Measurements from ENCODE around the gene ZNF654. TPM values are rescaled to one million over a fixed set of nuclear protein-coding genes. Genes with fewer than 3 reads are reported as not detected.
A peak's percentile ranks its signal among the peaks of the same experiment; 100 is the strongest.

Gene ZNF654
- total and polyA plus RNA-seq, 2 experiments from 2014 or later, result 6.2 to 7.5 TPM

DNA sequence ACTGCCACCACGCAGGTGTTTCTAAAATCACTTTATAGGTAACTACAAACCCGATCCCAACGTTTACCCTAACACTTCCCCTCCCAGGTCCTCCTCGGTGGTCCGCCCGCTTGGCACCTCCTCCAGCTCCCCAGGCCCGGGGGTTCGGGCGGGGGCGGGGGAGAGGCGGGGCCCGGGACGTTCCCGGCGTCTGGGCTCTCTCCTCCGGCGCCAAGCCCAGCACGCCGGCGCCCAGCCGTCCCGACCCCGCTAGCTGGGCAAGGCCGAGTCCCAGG is 812 bp upstream of the ZNF654 start:
- no peaks in the 10 kb centered on the region for H3K27me3 ChIP-seq (ENCODE audit: insufficient read depth)
- H3K9me2 ChIP-seq (ENCODE audit: insufficient read depth), result no peaks in the 10 kb centered on the region
- H3K79me2 ChIP-seq (replicated peaks; ENCODE audit: insufficient read depth), result peaks cover 55% of the 10 kb centered on the region
- H3K4me2 ChIP-seq, result peak overlapping the region; percentile 94
- TF ChIP-seq, protein P1, sequence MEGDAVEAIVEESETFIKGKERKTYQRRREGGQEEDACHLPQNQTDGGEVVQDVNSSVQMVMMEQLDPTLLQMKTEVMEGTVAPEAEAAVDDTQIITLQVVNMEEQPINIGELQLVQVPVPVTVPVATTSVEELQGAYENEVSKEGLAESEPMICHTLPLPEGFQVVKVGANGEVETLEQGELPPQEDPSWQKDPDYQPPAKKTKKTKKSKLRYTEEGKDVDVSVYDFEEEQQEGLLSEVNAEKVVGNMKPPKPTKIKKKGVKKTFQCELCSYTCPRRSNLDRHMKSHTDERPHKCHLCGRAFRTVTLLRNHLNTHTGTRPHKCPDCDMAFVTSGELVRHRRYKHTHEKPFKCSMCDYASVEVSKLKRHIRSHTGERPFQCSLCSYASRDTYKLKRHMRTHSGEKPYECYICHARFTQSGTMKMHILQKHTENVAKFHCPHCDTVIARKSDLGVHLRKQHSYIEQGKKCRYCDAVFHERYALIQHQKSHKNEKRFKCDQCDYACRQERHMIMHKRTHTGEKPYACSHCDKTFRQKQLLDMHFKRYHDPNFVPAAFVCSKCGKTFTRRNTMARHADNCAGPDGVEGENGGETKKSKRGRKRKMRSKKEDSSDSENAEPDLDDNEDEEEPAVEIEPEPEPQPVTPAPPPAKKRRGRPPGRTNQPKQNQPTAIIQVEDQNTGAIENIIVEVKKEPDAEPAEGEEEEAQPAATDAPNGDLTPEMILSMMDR (conservative IDR thresholded peaks at IDR 0.05; ENCODE audit: low read depth in 2 of 2), result no peak
- TF ChIP-seq ZNF462 (CRISPR knock-in tag; IDR thresholded peaks at IDR 0.05) (no peak), EZH2 (IDR thresholded peaks at IDR 0.05; ENCODE audit: low read depth, unreplicated experiment) (no peak), JUNB (IDR thresholded peaks at IDR 0.05; ENCODE audit: unreplicated experiment) (no peak), CREB1 (CRISPR knock-in tag; IDR thresholded peaks at IDR 0.05; ENCODE audit: low read depth) (no peak), EZH2phosphoT487 (IDR thresholded peaks at IDR 0.05; ENCODE audit: unreplicated experiment) (no peak), POLR2AphosphoS5 (IDR thresholded peaks at IDR 0.05; ENCODE audit: low read depth) (no peak), STAT1 (IDR thresholded peaks at IDR 0.05; ENCODE audit: unreplicated experiment) (no peak), ETS1 (IDR thresholded peaks at IDR 0.05) (no peak), REST (IDR thresholded peaks at IDR 0.05; ENCODE audit: unreplicated experiment) (no peak), NANOG (IDR thresholded peaks at IDR 0.05; ENCODE audit: borderline replicate concordance) (no peak), ZNF331 (CRISPR knock-in tag; IDR thresholded peaks at IDR 0.05; ENCODE audit: low read depth) (no peak), ZNF114 (CRISPR knock-in tag; IDR thresholded peaks at IDR 0.05) (no peak)
- H3F3A ChIP-seq (replicated peaks; ENCODE audit: low read depth), result no peaks in the 10 kb centered on the region; the same call in 1 of the 2 replicates
- H3K27ac ChIP-seq (ENCODE audit: low read depth), result 0 out of 2 replicates have a peak overlapping the region, but pooled peaks have one; percentile 28
- Mint-ChIP-seq H3K4me1 (peaks cover 21% of the 10 kb centered on the region), H3K27me3 (ENCODE audit: insufficient read depth, low read depth, poor library complexity) (peaks cover 6% of the 10 kb centered on the region), H3K9me3 (no peaks in the 10 kb centered on the region; the same call in 2 of the 3 replicates), H3K4me3 (peak overlapping the region; percentile 92), H3K27ac (peak overlapping the region; percentile 82), H3K36me3 (ENCODE audit: low read depth) (peaks cover 26% of the 10 kb centered on the region)
- DNase-seq (ENCODE audit: low spot score) (no peak), ATAC-seq (peak; percentile 62)
- peaks cover 12% of the 10 kb centered on the region for H3K36me3 ChIP-seq (ENCODE audit: insufficient read depth)
- H4K20me1 ChIP-seq (replicated peaks; ENCODE audit: insufficient read depth), result 0 out of 2 replicates have a peak, but pooled peaks cover 3% of the 10 kb centered on the region
- peaks cover 10% of the 10 kb centered on the region for H3K4me1 ChIP-seq (ENCODE audit: insufficient read depth)
- H2AFZ ChIP-seq, result peak overlapping the region; percentile 53; the same call in 1 of the 2 replicates
- H3K4me3 ChIP-seq, result peak overlapping the region; percentile 83
